HG02623 (cell line): Measurements from ENCODE around the gene CBARP.

Source experiments
- ATAC-seq: cut with Tn5 transposase; IDR thresholded peaks from one replicate; pipeline ENCODE4 v1.9.1; 2021; ENCODE audit warnings: moderate library complexity; ENCODE audit not compliant: unreplicated experiment

The CBARP gene

DNA sequence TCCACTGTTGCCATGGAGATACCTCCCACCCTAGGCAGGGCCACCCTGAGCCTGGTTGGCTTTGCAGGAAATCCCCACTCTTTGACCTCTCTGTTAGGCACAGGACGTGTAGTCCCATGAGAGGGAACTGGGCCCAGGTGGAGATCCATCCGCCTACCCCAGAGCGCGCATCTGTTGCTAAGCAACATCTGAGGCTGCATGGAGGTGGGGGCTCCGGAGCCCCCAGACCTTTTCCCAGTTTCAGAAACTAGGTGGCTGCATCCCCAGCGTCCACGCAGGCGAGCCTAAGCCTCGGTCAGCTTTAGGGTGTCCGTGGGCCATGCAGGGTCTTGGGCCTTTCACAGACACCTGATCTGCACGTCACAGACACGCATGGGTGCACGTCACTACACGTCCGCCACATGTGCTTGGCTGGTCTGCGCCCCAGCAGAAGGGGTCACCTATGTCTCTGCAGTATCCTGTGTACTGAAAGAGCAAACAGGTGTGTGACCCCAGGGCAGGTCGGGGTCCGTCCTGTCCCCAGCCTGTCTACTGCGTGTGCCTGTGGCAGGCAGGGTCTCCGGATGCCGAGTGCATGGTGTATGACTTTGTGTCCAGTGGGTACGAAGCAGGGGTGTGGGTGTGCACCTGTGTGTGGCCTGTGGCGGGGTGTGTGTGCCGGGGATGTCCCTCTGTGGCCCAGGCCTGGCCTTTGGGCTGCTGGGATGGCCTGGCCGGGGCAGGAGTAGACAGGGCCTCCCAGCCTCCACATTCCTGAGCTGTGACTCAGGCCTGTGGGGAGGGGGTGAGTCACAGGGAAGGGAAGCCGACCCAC, 27.2 kb upstream of the CBARP start:
- no peak for ATAC-seq

GRCh38 chr19:1263188-1263587, 25.4 kb upstream of the CBARP start:
- no peak for ATAC-seq

DNA sequence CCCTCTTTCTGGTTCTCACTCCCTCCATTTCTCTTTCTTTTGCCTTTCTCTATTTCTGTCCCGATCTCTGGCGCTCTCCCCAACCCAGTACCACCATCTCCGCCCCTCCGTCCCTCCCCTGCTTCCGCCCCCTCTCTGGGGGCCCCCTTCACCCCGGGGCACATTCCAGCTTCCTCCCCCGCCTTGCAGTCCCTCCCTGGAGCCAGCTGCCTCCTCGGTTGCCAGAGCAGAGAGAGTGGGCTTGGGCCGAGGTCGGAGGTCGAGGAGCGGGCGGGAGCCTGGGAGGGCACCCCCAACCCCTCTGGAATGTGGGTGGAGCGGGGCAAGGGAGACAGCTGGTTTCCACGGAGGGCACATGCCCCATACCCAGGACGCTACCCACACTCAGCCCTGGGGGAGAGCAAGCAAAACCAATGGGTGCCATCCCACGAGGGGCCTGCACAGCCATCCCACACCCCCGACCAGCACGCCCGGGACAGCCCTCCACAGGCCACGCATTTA, 24.9 kb upstream of the CBARP start:
- ATAC-seq: no peak

GRCh38 chr19:1261798-1262622, 24.2 kb upstream of the CBARP start:
- ATAC-seq: no peak

DNA sequence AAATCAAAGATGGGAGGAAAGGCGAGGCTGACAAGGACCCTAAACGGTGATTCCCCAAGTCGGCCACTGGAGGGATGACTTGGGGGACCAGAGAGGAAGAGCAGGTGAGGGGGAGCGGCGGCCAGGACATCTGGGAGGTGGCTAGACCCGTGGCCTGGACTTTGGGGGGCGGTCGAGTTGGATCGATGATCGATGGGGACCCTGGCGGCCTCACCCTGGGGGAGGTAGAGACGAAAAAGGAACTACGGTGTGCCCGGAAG, 23.7 kb upstream of the CBARP start:
- no peak for ATAC-seq

DNA sequence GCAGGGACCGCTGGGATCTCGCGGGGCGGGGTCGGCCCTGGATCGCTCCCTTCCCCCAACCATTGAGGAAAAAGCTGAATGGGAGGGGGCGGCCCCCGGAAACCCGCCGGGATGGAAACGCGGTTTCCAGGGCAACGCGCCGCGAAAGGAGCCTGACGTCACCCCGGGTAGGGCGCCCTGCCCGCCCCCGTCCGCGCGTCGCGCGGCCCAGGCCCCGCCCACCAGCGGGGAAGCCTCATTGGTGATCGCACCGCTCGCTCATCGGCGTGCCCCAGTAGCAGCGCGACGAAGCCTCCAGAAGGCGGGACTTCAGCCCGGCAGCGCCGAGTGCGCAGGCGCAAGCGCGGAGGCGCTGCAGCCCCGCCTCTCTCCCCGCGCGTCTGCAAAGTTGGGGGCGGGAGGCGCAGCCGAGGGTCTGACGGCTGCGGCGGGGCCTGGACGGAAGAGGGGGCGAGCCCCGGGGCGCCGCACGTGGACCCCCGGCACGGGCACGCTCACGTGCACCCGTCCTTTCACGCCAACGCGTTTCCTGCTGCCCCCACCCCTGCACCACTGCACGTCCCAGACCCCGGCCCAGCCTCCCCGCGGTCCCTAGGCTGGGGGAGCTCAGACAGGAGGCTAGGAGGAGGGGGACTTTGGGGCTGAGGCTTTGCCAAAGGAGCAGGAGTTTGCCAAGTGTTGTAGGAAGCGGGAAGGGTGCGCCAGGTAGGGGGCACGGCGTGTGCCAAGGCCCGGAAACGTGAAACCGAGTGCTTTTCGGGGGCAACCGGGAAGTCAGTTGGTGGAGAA, 23.1 kb upstream of the CBARP start:
- peak; percentile 71 for ATAC-seq

DNA sequence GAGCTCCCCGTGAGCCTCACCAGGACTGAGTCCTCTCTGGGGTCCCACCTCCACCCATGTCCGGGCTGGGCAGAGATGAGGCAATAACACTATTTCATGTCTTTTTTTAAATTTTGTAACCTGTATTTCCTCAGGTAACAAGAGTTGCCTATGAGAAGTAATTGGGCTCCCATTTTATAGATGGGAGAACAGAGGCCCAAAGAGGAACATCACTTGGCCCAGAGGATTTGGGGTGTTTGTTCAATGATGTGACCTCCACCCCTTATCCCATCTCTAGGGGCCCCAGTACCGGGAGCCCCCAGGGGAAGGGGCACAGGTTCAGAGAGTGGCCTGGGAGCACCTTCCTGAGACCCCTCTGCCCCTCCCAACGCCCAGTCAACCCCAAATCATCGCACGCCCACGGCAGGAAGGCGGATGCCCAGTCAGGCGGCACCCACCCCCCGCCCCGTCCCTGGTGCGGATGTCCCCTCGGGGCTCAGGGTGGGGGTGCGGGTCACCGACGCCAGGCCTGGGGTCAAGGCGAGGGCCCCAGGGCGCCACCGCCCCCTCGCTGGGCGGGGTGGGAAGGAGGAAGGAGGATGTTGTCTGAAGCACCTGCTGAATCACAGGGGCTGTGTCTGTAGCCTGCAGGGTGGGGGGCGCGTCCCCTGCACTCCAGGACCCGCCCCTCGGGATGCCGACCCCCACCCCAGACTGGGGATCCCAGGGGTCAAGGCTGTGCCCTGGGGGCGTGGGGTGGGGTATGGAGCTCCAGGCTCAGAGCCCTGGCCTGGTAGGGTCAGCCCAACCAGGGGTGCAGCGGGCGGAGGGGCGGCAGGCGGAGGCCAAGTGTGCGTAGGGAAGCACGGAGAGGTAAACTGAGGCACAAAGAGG, 22.3 kb upstream of the CBARP start:
- ATAC-seq: peak; percentile 2

GRCh38 chr19:1259206-1259875, 21.5 kb upstream of the CBARP start:
- no peak for ATAC-seq

DNA sequence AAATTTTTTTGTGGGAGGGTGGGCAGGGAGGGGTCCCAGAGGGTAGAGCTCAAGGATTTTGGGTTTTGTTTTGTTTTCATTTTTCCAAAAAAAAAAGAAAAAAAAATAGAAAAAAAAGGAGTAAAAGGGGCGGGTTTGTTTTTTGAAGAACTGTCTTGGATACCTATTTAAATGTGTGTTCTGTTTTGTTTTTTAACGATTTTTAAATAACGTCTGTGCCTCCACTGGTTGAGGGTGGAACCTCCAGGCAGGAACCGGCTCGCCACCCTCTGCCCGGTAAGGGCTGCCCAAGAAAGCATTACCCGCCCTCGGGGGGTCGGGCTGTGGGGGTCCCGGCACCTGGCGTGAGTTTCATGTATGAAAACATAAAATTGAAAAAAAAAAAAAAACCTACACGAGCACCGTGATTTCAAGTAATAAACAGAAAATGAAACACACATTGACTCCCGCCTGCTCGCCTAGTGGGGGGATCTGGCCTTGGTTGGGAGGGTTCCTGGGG, 21.0 kb upstream of the CBARP start:
- no peak for ATAC-seq

- no peak for ATAC-seq
Observed at GRCh38 chr19:1258163-1258492, 20.3 kb upstream of the CBARP start.

- no peak for ATAC-seq
Observed at GRCh38 chr19:1257475-1258162, 19.8 kb upstream of the CBARP start.

GRCh38 chr19:1256646-1257474, 19.1 kb upstream of the CBARP start:
- ATAC-seq: no peak

- no peak for ATAC-seq
Observed at GRCh38 chr19:1255186-1256161, 17.7 kb upstream of the CBARP start.

DNA sequence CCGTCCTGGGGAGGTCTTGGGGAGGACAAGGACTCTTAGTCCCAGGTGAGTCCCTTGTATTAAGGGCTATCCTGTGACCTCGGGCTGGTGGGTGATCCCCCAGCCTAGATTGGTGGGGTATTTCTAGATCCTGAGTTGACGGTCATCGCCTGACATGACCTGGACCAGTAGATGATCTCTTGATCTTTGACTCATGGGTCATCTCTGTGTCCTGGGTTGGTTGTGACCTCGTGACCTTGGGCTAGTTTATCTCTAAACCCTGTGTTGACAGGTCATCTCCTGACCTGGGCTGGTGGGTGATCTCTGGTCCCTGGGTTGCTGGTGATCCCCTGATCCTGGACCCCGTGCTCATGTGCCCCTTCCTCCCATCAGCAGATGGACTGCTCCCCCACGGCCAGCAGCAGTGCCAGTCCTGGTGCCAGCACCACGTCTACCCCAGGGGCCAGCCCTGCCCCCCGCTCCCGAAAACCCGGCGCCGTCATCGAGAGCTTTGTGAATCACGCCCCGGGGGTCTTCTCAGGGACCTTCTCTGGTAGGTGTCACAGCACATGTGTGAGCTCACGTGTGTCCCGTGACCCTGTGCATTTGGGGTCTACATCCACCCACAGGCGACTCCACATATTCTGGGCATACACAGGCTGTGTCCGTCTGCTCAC, 16.9 kb upstream of the CBARP start:
- ATAC-seq: no peak

GRCh38 chr19:1254081-1254527, 16.3 kb upstream of the CBARP start:
- ATAC-seq: no peak

DNA sequence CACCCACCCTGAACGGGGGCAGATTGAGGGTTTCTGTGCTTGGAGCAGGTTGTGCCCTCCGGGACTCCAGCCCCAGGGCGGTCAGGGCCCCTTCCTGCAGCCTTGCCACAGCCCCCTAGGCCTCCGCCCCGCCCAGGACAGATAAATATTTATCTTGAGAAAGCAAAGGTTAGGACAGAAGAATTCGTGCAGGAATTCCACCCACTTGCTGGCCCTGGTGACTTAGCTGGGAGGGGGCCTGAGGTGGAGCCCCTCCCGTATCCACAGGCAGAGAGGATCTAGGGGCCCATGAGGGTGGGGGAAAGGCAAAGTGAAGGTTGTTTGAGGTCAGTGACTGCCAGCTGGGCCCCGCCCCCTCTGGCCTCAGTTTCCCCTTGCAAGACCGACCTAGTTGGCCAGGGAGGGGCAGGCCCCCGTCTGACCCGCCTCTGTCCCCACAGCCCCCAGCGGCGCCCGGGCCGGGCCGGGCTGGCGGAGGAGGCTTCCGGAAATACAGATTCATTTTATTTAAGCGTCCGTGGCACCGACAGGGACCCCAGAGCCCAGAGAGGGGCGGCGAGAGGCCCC, 15.8 kb upstream of the CBARP start:
- no peak for ATAC-seq
